SU-DHL-6 (cell line): Measurements from ENCODE around the gene MYO1H.

Source experiments
- H2AFZ ChIP-seq: fragments of 200-600 bp; sonication (generic); 2 replicates; pipeline ENCODE4 v1.6.1; 2014; ENCODE audit warnings: low read depth, mild to moderate bottlenecking, moderate library complexity, mixed read lengths, antibody characterized with exemption, low read length; ENCODE audit not compliant: severe bottlenecking
- H3F3A ChIP-seq: fragments of 200-600 bp; shearing (Covaris generic); 2 replicates; pipeline ENCODE4 v1.6.0; 2016; ENCODE audit warnings: antibody characterized with exemption, mild to moderate bottlenecking; ENCODE audit not compliant: insufficient read depth
- H3K27ac ChIP-seq: fragments of 200-600 bp; sonication (generic); 2 replicates; pipeline ENCODE4 v1.5.1; 2016; ENCODE audit warnings: low read depth, mild to moderate bottlenecking, low read length, moderate library complexity, mixed read lengths
- H3K27me3 ChIP-seq: fragments of 200-600 bp; sonication (generic), shearing (Covaris generic); 2 replicates; pipeline ENCODE4 v1.6.0; 2014; ENCODE audit warnings: mild to moderate bottlenecking, low read length
- H3K36me3 ChIP-seq: fragments of 200-600 bp; sonication (generic); 2 replicates; pipeline ENCODE4 v1.6.1; 2014; ENCODE audit warnings: mild to moderate bottlenecking, low read length, mixed read lengths
- H3K4me2 ChIP-seq: fragments of 300-600, 200-600 bp; shearing (Covaris generic), sonication (generic); 2 replicates; pipeline ENCODE4 v1.6.0; 2014; ENCODE audit warnings: low read length, low read depth, mild to moderate bottlenecking; ENCODE audit not compliant: poor library complexity, severe bottlenecking
- H3K4me3 ChIP-seq: fragments of 200-600 bp; sonication (generic); 2 replicates; pipeline ENCODE4 v1.5.1; 2014; ENCODE audit warnings: antibody characterized with exemption, low read length, mild to moderate bottlenecking, mixed read lengths; ENCODE audit not compliant: insufficient read depth, poor library complexity, severe bottlenecking
- H3K79me2 ChIP-seq: fragments of 200-600 bp; sonication (generic); 2 replicates; pipeline ENCODE4 v1.6.1; 2014; ENCODE audit warnings: mild to moderate bottlenecking, low read length, moderate library complexity; ENCODE audit not compliant: insufficient read depth
- H3K9ac ChIP-seq: fragments of 200-600 bp; sonication (generic); 2 replicates; pipeline ENCODE4 v1.7.0; 2014; ENCODE audit warnings: mild to moderate bottlenecking, low read length
- H3K9me2 ChIP-seq: fragments of 200-600 bp; sonication (generic); replicated peaks from 2 replicates; pipeline ENCODE4 v1.6.1; 2014; ENCODE audit warnings: low read length; ENCODE audit not compliant: insufficient read depth
- H3K9me3 ChIP-seq: fragments of 200-600 bp; sonication (generic); 2 replicates; pipeline ENCODE4 v1.6.1; 2014; ENCODE audit warnings: low read length, mixed read lengths; ENCODE audit not compliant: insufficient read depth
- H4K20me1 ChIP-seq: fragments of 200-600 bp; sonication (generic); 2 replicates; pipeline ENCODE4 v1.6.1; 2014; ENCODE audit warnings: low read depth, mild to moderate bottlenecking, antibody characterized with exemption, low read length, moderate library complexity, mixed read lengths
- EZH2phosphoT487 ChIP-seq: fragments of 200-600 bp; sonication (generic), shearing (Covaris generic); conservative IDR thresholded peaks from 2 replicates; pipeline ENCODE4 v1.6.1; 2018; ENCODE audit warnings: mild to moderate bottlenecking, antibody characterized with exemption, low read length, moderate library complexity, mixed read lengths
- TF ChIP-seq, protein P1 (sequence below): fragments of 200-600 bp; sonication (generic); IDR thresholded peaks from one replicate; pipeline ENCODE4 v1.5.1; 2017; ENCODE audit warnings: antibody characterized with exemption, mild to moderate bottlenecking, low read length, moderate library complexity; ENCODE audit not compliant: insufficient read depth, poor library complexity, severe bottlenecking

MYO1H gene

DNA sequence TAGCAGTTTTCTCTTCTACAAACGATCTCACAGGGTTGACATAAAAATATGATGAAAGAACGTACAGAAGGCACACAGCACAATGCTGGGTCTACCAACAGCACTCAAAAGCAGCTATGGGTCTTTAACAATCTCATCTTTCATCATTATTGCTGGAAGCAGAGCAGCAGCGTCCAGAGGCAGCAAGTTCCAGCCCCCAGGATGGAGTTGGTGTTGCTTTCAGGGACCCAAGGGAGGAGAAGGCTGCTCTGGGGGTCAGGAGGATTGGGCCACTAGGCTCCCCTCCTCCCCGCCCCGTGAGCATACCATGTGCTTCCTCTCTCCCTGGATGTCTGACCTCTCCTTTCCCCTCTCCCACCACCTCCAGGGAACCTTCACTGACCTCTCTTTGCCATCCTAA is 116.1 kb downstream of the MYO1H start:
- Histone ChIP-seq H3K36me3 (no peaks in the 10 kb centered on the region), H3K27me3 (no peaks in the 10 kb centered on the region), H3K79me2 (peaks cover 50% of the 10 kb centered on the region), H3K9me2 (no peaks in the 10 kb centered on the region), H3F3A (no peaks in the 10 kb centered on the region), H4K20me1 (no peaks in the 10 kb centered on the region), H3K4me2 (no peak overlapping the region), H3K9ac (no peak overlapping the region), H3K9me3 (no peaks in the 10 kb centered on the region), H3K4me3 (no peak overlapping the region), H3K27ac (no peak overlapping the region), H2AFZ (no peak overlapping the region)
- no peak for TF ChIP-seq EZH2phosphoT487
- TF ChIP-seq, protein P1, sequence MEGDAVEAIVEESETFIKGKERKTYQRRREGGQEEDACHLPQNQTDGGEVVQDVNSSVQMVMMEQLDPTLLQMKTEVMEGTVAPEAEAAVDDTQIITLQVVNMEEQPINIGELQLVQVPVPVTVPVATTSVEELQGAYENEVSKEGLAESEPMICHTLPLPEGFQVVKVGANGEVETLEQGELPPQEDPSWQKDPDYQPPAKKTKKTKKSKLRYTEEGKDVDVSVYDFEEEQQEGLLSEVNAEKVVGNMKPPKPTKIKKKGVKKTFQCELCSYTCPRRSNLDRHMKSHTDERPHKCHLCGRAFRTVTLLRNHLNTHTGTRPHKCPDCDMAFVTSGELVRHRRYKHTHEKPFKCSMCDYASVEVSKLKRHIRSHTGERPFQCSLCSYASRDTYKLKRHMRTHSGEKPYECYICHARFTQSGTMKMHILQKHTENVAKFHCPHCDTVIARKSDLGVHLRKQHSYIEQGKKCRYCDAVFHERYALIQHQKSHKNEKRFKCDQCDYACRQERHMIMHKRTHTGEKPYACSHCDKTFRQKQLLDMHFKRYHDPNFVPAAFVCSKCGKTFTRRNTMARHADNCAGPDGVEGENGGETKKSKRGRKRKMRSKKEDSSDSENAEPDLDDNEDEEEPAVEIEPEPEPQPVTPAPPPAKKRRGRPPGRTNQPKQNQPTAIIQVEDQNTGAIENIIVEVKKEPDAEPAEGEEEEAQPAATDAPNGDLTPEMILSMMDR = no peak

DNA sequence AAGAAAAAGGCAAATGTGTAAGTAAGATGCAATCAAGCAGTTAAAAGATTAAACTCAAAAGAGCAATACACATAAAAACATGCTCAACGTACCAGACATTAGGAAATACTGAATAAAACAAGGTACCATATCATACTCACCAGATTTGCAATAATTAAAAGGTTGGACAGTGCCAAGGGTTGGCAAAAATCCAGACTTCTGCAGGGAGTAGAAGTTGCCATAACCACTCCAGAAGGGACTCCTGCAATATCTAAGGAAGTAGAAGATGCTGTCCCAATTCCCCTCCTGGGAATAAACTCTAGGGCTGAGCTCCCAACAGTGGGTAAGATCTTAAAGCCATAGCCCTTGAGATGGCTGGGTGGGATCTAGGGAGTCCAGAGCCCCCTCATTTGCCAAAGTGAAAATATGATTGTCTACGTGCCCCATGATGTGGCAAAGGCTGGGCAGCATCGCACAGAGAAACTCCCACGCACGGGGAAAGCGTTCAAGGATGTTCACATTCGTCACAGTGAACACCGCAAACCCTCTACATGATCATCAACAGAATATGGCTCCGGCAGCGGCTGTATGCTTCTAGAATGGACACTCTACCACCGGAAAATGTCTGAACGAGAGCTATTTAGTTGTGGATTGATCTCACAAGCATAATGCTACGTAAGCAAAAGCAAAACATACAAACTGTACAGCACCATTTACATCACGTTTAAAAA is 117.1 kb downstream of the MYO1H start:
- Histone ChIP-seq H3K36me3 (no peaks in the 10 kb centered on the region), H3K4me2 (no peak overlapping the region), H4K20me1 (no peaks in the 10 kb centered on the region), H3K27ac (no peak overlapping the region), H3K9me3 (no peaks in the 10 kb centered on the region), H3F3A (no peaks in the 10 kb centered on the region), H3K9ac (no peak overlapping the region), H3K4me3 (no peak overlapping the region), H3K79me2 (peaks cover 49% of the 10 kb centered on the region), H2AFZ (no peak overlapping the region), H3K9me2 (no peaks in the 10 kb centered on the region), H3K27me3 (no peaks in the 10 kb centered on the region)
- TF ChIP-seq, protein P1 = no peak
- no peak for TF ChIP-seq EZH2phosphoT487

DNA sequence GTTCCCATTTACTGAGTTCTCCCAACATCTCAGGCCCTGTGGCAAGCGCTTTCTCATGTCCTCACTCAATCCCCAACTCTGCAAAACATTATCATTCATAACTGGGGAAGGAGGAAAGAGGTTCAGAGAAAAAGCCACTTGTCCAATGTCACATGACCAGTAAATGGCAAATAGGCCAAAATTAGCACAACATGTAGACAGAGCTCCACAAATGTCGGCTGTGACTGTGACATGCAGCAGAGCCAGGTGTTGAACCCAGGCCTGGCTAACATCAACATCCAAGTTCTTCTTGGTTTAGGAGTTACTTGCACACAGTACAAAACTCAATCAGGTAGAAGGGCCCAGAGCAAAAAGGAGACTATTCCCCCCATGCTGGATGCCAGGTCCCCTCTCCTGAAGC is 118.6 kb downstream of the MYO1H start:
- Histone ChIP-seq H3K9me3 (no peaks in the 10 kb centered on the region), H3K79me2 (peaks cover 56% of the 10 kb centered on the region), H2AFZ (no peak overlapping the region), H3K4me3 (no peak overlapping the region), H3K36me3 (no peaks in the 10 kb centered on the region), H3K27me3 (no peaks in the 10 kb centered on the region), H3K9ac (no peak overlapping the region), H3K9me2 (no peaks in the 10 kb centered on the region), H4K20me1 (no peaks in the 10 kb centered on the region), H3K27ac (no peak overlapping the region), H3K4me2 (no peak overlapping the region), H3F3A (no peaks in the 10 kb centered on the region)
- TF ChIP-seq, protein P1 = no peak
- TF ChIP-seq EZH2phosphoT487 = no peak
